Fibroblast of skin of abdomen (primary cell): ENCODE measurements around the gene CBX2.

Experiments
- DNase-seq: peaks from one replicate; pipeline ENCODE4 v3.0.0-alpha.2; 2013

CBX2 gene

DNA sequence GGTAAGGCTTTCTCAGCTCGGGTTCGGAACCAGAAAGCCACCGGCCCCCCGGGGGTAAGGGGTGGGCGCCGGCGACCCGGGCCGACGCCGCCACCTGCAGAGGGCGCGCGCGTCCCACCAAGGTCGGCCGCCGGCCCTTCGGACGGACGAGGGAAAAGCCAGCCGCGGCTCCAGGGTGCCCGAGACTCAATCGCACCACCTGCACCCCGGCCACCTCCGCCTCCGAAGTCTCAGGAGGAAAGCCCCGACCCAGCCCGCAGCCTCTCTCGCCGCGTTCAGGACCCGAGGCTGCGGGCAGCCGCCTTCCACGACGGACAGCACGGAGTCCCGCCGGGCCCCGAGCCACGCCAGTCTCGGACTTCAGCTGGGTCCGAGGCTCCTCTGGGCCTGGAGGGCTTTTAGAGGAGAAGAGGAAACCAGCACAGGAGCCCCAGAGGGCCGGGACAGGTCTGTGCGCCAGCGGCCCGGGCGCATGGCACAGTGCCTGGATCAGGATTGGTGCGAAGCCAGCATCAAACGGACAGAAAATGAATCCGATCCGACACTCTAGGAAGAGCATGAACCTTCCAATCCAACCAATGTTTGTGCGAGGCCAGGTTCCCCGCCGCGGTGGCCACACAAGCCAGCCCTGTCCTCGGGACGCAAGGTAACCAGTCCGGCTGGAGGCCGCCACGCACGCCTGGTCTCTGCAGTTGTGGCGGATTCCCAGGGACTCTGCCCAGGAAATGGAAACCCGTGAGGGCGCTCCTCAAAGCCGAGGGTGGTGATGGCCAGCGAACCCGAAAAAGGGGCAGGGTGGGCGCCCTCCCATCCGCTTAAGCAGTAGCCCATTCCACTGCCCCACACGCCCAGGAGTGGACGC lies 12.2 kb downstream of the CBX2 start:
- no peak for DNase-seq

DNA sequence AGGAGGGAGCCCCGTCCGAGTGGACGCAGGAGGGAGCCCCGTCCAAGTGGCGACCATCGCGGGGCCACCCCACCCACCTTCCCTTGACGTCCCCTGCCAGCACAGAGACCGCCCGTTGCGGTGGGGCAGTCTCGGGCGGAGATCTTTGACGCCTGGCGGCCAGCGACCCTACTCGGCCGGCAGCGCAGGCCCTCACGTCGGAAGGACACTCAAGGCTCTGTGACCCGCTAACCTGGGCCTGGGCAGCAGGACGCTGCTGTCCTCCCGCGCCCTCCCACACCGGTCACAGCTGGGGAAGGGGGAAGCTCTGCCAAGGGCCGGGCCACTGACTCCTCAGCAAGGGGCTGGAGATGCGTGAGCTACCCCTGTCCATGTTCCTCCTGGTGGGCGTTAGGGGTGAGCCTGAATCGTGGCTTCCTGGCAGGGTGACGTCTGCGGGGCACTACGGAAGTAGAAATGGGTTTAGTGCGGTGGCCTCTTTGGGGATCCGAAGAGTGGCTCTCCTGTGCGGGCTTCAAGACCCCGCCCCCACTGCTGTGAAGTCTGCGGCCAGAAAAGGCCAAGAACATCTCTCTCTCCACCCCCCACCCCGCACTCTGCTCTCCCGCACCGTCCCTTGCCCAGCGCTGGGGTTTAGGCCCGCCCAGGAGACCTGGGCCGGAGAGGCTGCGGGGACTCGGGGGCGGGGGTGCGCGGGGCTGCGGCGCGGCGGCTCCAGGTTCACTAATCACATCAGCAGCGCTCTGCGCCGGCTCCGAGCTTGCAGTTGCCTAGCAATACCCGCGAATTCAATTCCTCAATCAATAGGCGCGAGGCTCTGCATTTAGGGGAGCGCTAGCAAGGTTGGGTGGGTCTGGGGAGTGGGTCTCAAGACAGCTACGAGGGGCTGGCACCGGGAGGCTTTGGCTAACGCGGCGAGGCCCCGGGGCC lies 13.1 kb downstream of the CBX2 start:
- DNase-seq = no peak

DNA sequence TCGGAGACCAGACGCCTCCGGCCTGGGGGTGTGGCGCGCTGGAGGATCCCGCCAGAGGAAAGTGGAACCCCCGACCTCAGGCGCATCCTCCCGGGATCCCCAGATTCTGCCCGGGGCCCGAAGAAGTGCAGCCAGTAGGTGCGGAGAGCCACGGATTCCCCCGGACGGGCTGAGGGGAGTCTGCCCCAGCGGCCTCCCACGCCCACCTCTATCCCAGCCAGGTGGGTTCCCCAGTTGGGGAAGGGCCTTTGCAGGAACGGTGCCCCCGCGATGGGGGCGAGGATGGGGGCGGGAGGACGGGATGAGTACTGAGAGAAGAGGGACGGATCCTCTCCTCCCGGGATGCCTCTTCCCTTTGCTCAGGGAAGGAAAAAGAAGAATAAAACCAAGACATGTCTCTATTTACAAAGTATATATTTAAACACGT lies 13.8 kb downstream of the CBX2 start:
- DNase-seq = no peak

DNA sequence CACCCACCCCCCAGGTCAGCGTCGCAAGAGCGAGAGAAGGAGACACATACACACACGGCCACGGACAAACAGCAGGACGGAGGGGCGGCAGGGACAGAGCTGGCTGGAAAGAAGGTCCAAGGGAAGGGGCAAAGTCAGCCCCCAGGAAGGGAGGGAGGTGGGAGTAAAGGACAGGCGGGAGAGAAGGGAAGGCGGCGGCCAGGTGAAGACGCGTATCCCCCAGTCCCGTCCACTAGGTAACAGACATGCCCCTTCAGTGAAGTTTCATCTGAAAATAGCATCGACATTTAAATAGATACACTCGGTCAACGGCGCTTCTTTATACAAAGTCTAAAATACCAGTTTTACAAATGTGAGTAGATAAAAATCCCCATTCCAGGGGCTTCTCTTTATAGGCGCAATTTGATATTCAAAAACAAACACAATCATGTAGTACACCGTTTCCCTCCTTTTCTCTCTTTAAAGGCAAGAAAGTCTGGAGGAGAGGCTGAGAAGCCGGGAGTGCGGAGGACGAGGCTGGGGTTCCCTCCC lies 14.5 kb downstream of the CBX2 start:
- DNase-seq = no peak

DNA sequence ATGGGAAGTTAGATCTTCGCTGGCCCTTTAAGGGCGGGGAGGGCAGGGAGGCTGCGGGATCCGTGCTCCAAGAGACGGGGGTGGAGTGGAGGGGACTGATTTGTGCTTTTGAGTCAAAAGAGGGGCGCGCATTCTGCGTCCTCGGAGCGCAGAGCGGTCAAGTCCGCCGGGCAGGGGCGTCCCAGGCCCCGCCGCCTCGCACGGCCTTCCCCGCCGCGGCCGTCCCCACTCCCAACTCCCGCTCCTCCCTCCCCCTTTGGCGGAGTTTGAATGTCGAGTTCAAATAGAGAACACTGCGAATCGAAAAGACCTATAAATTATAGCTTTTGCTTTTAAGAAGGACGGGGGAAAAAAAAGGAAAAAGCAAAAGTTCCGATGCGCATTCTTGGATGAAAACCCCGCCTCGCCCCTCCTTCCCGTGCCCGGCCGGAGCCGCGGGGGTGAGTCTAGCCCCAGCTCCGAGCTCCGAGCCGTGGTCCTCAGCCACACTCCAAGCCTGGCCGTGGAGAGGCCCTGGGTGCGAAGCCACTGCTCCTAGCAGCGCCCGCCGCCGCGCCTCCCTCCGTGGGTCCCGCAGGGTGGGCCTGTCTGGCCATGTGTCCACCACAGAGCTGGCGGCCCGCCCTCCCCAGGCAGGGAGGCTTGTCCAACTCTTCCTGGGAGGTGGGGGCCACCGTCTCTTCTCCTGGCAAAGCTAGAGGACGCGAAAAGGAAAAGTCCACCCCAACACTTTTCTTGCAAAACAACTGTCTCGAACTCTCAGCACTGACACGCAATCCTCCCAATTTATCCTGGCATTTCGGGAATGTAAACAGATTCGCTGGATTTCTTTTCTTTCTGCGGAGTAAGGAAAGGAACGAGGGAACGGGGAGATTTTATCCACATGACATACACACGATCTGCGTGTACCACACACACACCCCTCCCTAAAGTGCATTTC lies 15.3 kb downstream of the CBX2 start:
- DNase-seq = peak; percentile 78

DNA sequence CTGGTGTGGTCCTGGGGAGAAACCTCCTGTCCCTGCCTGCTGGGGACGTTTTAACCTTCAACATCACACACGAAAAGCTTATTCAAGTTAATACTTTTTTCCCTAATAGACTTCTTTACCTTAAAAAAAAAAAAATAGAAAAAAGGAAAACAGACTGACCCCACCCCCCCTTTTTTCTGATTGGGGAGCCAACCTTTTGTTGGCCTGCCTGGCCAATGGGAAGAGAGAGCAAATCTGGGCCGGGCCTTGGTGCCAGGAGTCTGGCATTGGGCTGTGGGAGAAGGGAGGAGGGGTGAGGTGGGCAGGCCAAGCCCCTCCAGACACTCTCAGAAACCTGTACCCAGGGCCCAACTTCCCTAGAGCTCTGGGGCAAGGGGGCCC lies 16.0 kb downstream of the CBX2 start:
- DNase-seq = peak; percentile 47

DNA sequence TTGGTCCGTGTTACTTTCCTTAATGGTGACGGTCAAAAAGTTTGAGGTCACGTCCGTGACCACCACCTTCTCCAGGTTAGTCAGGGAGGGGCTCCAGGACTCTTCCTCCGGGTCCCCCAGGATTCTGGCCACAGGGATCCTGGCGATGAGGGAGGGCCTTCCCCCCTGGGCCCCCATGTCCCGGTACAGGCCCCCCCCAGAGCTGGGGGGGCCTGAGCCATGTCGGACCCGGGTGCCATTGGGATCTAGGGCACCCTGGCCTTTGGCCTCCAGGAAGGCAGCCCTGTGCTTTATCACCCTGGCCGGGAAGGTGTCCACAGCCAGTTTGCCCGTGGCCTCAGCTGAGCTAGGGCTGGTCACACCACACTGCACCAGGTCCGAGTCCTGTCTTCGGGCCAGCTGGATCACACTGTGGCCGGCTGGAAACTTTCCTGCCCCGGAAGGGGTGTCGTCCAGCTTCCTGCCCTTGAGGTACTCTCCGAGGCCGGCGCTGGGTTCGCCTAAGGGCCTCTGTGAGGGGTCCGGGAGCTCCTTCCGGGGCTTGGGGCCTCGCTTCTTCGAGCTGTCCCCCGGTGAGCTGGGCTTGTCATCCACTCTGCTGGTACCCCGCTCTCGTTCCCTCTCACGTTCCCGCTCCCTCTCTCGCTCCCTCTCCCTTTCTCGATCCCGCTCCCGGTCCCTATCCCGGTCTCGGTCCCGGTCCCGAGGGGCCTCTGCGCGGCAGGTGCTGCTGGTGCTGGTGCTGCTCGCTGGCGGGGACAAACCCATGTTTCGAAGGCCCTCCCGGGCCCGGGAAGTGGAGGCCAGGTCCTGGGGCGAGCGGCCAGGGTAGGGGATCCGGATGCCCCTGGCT lies 16.9 kb downstream of the CBX2 start:
- no peak for DNase-seq

DNA sequence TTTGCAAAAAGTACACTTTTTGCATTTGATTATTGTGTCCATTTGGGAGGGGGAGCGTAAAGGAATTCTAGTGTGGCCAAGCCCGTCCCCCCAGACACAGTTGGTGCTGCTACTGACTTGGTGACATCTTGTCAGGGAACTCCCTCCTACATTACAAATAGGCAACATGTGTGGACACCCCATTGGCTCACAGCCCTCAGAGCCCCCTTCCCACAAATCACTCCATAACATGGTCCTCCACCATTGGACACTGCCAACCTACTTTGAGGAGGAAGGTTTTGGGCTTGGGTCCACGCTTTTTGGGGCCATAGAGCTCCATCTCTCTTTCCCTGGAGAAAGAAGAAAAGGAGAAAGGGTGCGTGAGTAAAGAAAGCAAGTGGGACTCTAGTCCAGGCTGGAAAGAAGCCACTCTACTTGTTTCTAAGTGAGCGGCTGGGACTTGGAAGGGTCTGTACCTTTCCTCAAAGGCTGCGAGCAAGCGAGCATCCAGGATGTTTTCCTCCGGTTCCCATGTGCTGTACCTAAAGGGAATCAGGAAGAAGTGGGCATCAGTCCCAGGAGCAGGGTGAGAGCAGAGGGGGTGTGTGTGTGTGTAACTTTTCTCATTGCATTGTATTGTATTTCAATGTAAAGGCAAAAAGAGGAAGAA lies 18.0 kb downstream of the CBX2 start:
- DNase-seq = no peak

DNA sequence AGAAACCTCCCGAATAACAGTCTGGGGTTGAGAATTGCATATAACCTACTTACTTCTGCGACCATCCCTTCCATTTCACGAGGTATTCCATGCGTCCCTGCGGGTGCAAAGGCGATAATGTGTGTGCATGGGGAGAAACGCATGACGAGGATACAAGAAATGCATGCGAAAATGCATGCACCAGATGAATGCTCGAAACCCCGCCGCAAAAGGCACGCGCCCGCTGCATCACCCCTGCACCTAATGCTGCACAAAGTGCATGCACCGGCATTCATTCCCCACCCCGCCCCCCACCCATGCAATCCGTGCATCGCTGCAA lies 18.5 kb downstream of the CBX2 start:
- DNase-seq = no peak

DNA sequence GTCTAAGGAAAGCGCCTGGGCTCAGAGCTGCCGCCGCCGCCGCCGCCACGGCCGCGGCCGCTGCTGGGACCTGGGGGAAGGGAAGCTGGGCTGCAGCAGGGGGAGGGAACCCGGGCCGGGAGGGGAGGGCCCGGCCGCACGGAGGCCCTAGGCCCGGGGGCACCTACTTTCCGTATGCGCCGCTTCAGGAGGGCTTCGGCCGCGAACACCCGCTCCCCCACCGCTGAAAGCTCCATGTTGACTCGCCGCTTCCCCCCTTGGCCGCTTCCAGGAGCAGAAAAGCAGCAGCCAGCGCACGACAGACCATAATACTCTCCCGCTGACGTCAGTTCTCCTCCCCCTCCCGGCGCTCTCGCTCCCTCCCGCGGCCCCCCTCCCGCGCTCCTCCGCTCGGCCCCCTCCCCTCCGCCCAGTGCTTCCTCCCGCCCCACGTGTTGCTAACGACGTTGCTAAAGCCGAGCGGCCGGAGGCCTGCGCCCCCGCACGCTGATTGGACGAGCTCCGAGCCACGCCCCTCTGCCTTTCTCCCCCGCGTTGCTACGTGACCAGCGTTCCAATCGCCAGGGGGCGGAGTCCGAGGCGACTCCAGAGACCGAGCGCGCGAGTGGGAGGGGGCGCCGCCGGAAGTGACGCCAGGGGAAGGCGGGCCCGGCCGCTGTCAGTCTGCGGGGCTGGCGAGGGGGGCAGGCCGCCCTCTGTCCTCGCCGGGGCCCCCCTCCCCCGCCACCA lies 19.0 kb downstream of the CBX2 start, which contains the start of gene CBX8:
TSS of gene CBX8 (minus strand) at position 315 of the 729 bp plus-strand sequence. CDS start at position 236, 79 bp downstream.
- DNase-seq = peak; percentile 99

DNA sequence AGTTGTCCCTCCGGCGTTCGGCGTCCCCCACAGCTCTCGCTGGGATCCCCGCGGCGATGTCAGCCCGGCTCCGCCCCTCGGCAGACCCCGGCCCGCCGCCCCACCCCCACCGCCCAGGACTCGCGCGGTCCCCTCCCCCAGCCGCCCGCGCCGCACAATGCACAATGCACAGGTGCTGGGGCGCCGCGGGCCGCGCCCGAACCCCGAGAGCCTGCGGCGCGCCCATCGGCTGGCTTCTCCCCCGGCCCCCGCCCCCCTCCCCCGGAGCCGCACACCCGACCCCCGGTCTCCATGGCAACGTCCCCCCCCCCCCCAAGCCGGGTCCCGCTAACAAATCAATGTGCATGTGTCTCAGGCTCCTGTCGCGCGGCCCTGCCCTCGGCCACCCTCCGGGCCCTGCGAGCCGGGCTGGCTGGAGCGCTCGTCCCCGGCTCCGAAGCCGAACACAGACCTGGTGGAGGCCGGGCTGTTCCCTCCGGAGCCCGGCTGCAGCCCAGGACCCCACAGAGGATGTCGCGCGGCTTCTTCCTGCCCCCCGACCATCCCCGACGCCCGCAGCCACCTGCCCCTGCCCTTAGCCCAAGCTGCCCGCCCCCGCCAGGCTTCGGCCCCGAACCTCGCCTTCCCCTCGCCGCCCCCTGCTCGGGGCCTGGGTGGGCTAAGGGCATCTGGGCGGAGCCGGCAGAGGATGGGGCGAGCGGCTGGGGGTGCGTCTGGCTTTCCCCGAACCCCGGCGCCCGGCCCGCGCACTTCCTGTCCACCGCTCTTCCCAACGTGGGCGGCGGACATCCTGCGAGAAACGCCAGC lies 19.7 kb downstream of the CBX2 start:
- no peak for DNase-seq

DNA sequence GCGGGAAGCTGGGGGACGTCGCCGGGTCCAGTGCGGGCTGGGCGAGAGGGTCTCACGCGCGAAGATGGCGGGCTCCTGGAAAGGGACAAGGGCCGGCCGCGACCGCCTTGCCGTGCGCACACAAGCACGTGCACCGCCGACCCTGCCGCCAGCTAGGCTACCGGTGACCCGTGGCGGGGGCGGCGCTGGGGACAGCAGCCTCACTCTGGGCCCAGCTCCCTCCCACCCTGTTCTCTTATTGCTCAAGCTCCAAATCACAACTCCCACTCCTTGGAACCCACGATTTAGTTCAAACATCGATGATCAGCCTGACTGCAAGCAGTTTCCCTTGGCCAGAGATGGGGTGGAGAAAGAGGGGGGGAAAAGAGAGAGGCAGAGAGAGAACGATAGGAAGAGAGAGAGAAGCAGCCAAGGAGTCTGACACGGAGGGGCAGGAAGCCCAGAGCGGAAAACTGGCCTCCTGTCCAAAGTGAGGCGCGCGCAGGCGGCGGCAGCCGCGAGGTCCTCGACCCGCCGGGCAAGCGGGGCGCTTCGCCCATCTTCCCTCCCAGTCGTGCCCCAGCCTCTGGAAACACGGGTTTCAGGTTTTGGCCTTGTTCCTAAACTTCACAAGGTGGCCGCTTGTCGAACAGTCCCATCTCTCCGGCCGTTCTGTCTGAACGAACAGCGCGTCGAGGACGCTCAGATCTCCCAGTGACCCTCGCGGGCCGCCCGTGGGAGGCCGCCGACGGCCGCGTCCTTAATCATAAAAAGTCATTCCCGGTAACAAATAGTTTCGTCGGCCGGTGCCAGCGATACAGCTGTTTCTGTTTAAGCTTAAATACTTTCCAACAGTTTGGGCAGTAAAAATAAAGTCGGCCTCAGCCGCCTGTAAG lies 20.6 kb downstream of the CBX2 start:
- peak; percentile 40 for DNase-seq

DNA sequence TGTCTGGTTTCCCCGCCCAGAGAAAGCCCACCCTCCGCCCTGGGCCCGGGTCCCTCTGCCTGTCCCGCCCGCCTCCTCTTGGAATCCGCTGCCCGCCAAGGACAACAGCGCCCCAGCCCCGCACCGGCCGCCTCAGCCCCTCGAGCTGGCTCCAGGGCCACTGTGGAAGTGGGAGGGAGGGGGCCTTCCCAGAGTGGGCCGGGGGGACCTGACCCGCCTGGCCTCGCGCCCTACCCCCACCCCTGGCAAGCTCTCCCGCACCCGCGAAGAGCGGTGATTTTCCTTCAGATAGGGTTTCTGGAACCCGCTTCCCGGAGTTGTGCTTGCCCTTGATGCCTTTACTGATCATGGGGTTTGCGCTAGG lies 21.2 kb downstream of the CBX2 start:
- DNase-seq = no peak

DNA sequence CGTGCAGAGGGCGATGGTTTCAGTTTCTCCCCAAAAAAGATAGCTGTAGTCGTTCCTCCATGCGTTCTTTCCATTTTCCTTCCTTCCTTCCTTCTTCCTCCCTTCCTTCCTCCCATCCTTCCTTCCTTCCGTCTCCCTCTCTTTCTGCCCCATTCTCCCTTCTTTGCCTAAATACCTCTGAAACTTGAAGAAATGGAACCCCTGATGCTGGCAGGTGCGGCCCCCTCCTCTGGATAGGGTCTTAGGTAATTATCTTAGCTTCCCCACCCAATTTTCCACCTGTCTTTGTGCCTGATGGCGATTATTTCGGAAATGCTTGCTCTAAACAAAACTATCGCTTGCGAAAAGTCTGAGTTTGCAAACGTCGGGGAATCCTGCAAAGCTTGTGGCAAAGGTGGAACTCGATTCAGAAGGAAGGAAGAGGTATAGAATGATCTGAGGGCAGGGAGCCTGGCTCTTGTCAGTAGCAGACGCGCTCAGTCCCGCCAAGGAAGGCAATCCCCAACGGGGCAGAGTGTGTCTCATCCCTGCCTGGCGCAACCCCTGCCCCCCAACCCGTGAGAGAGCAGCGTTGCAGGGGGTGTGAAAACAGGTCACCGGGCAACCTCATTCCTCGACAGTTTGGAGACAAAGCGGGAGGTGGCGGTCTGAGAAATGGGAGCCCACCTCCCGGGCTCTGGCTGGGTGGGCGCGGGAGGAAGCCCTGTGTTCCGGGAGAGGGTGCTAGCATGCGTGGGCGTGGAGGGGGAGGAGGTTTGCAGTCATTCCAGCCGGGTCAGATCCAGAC lies 21.8 kb downstream of the CBX2 start:
- no peak for DNase-seq

DNA sequence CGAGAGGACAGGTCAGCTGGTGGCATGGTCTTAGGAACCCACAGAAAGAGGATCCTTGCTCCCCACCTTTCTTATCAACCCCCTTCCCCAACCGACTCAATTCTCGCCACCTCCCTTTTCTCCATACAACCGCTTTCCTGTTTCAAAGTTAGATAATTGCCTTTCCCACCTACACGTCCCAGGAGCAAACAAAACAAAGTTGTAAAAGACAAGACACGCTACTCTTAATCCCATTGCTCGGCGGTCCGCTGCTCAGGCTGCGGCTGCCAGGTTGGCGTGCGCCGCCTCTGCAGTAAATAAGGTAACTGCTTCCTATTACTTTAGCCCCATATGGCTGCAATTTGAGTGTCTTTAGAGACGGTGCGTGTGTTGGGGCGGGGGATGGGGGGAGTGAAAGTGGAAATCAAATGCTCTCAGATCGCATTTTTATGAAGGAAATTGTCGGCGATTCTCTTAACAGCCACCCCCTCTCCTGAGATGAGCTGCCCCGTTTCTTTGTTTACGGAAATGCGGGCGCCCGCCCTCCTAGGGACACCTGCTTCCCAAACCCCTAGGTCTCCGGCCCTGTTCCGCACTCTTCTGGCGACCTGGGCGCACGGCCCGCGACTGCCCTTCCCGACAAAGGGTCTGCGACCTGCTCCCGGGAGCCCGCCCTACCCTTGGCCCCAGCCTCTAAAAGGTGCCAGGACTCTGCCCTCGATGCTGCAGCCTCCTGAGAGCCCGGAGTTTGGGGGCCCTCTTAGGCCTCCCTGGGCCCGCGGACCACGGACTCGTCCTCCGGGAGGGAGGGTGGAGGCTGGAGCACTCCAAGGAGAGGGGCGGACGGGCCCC lies 22.6 kb downstream of the CBX2 start:
- peak; percentile 55 for DNase-seq
